ENCODE results near the gene TMEM259.

TMEM259 gene

GRCh38 chr19:1001538-1002166, 19.3 kb downstream of the TMEM259 start:
- H3K4me3 ChIP-seq (ENCODE audit: low read depth in 1 of 2, low read length in 1 of 2): peak overlapping the region in 1 of 2 experiments; percentile 28
- peak; percentile 98 for TF ChIP-seq CTCF (IDR thresholded peaks at IDR 0.05)

GRCh38 chr19:1000591-1001537, 20.1 kb downstream of the TMEM259 start:
- no peak overlapping the region for H3K27ac ChIP-seq
- no peak for TF ChIP-seq CTCF (IDR thresholded peaks at IDR 0.05)
- peak overlapping the region; percentile 3 to 28 for H3K4me3 ChIP-seq (ENCODE audit: low read depth in 1 of 2, low read length in 1 of 2)
- no peaks in the 10 kb centered on the region for H3K9me3 ChIP-seq
- H3K36me3 ChIP-seq: no peaks in the 10 kb centered on the region
- peaks cover 14 to 18% of the 10 kb centered on the region in 2 experiments for H3K4me1 ChIP-seq (ENCODE audit: control insufficient read depth in 1 of 2, insufficient read depth in 1 of 2, low read depth in 1 of 2, low read length in 1 of 2)
- peaks cover 86% of the 10 kb centered on the region for H3K27me3 ChIP-seq

More at GRCh38 chr19:1001538-1002166, 19.3 kb downstream of the TMEM259 start:
- no peak overlapping the region for H3K27ac ChIP-seq
- no peaks in the 10 kb centered on the region for H3K9me3 ChIP-seq
- H3K36me3 ChIP-seq: no peaks in the 10 kb centered on the region
- peaks cover 14 to 18% of the 10 kb centered on the region in 2 experiments for H3K4me1 ChIP-seq (ENCODE audit: control insufficient read depth in 1 of 2, insufficient read depth in 1 of 2, low read depth in 1 of 2, low read length in 1 of 2)
- H3K27me3 ChIP-seq: peaks cover 78% of the 10 kb centered on the region

DNA sequence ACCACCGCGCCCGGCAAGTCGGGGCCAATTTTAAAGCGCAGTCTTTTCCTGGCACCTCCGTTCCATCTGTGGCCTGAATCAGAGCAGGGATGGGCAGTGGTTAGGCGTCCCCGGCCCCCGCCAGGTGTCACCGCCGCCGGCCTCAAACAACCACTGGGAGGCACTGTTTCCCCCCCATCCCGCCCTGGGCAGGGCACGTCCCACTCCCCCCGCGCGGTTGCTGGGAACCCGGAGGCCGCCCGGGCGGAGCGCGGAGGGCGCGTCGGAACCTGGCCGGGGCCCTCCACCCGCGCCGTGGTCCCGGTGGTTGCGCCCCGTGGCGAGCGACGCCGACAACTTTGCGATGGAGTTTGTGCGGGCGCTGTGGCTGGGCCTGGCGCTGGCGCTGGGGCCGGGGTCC, 20.8 kb downstream of the TMEM259 start, which contains the start of gene GRIN3B:
Gene GRIN3B (plus strand): TSS at position 325 of the 400 bp plus-strand sequence. CDS start 19 bp downstream, at position 344.
- peak; percentile 71 for TF ChIP-seq CTCF (IDR thresholded peaks at IDR 0.05)
- Histone ChIP-seq H3K27me3 (peaks cover 94% of the 10 kb centered on the region), H3K36me3 (no peaks in the 10 kb centered on the region), H3K9me3 (no peaks in the 10 kb centered on the region), H3K27ac (no peak within 1 kb of the TSS), H3K4me3 (ENCODE audit: low read depth in 1 of 2, low read length in 1 of 2) (peak within 1 kb of the TSS; percentile 41 to 46), H3K4me1 (ENCODE audit: control insufficient read depth in 1 of 2, insufficient read depth in 1 of 2, low read depth in 1 of 2, low read length in 1 of 2) (peaks cover 14 to 18% of the 10 kb centered on the region in 2 experiments)

DNA sequence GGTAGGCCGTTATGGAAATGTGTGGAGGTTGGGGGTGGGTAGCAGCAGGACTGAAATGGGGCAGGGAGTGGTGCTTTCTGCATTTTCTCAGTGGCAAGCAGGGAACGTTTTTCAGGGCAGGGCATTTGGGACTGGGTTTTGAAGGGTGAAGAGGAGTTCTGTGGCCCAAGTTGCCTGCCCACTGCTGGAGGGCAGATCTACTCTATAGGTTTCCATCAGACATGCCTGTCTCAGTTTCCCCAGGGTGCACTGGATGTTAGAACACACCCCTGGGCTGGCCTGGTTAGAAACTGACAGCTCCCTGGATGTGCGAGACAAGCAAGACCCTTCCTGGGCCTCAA, 21.6 kb downstream of the TMEM259 start:
- no peaks in the 10 kb centered on the region for H3K36me3 ChIP-seq
- no peak overlapping the region for H3K27ac ChIP-seq
- no peaks in the 10 kb centered on the region for H3K9me3 ChIP-seq
- peaks cover 94% of the 10 kb centered on the region for H3K27me3 ChIP-seq
- H3K4me3 ChIP-seq (ENCODE audit: low read depth in 1 of 2, low read length in 1 of 2): no peak overlapping the region
- H3K4me1 ChIP-seq (ENCODE audit: control insufficient read depth in 1 of 2, insufficient read depth in 1 of 2, low read depth in 1 of 2, low read length in 1 of 2): peaks cover 14 to 18% of the 10 kb centered on the region in 2 experiments
- TF ChIP-seq CTCF (IDR thresholded peaks at IDR 0.05): no peak

DNA sequence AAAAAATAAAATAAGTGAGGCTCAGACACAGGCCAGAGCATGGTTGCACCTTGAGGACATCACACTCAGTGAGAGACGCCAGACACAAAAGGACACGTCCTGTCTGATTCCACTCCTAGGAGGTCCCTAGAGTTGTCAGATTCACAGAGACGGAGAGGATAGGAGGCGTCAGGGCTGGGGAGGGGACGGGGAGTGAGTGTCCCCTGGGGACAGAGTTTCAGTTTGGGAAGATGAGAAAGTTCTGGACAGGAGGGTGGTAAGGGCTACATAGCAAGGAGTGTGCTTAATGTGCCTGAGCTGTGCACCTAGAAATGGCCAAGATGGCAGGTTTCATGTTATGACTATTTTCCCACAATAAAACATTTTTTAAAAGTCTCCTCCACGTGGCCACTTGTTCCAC, 22.9 kb downstream of the TMEM259 start:
- TF ChIP-seq CTCF (IDR thresholded peaks at IDR 0.05): no peak
- no peak overlapping the region for H3K4me3 ChIP-seq (ENCODE audit: low read depth in 1 of 2, low read length in 1 of 2)
- no peaks in the 10 kb centered on the region for H3K36me3 ChIP-seq
- peaks cover 82% of the 10 kb centered on the region for H3K27me3 ChIP-seq
- peaks cover 14 to 18% of the 10 kb centered on the region in 2 experiments for H3K4me1 ChIP-seq (ENCODE audit: control insufficient read depth in 1 of 2, insufficient read depth in 1 of 2, low read depth in 1 of 2, low read length in 1 of 2)
- H3K9me3 ChIP-seq: no peaks in the 10 kb centered on the region
- H3K27ac ChIP-seq: no peak overlapping the region
